Sigmoid colon (tissue), 7 donors: Measurements from ENCODE around the gene FBXL5. TPM values are rescaled to one million over a fixed set of nuclear protein-coding genes. Genes with fewer than 3 reads are reported as not detected.

Experiments
- DNase-seq: peaks from one replicate; pipeline ENCODE4 v3.0.0-alpha.2; 2019
- H3K27ac ChIP-seq, 4 donors: fragments of 200-600 bp; sonication (generic); one replicate each; pipeline ENCODE4 v1.5.1; 2016 to 2019; ENCODE audit warnings: mild to moderate bottlenecking in 1 of 4
- H3K27me3 ChIP-seq, 3 donors: fragments of 200-600 bp; sonication (generic); one replicate each; pipeline ENCODE4 v1.5.1; 2019; ENCODE audit warnings: mild to moderate bottlenecking in 1 of 3
- H3K36me3 ChIP-seq, 4 donors: fragments of 200-600 bp; sonication (generic); one replicate each; pipeline ENCODE4 v1.5.1; 2016 to 2019
- H3K4me1 ChIP-seq, 4 donors: fragments of 200-600 bp; sonication (generic); one replicate each; pipeline ENCODE4 v1.5.1; 2017 to 2019
- H3K4me3 ChIP-seq, 4 donors: fragments of 200-600 bp; sonication (generic); one replicate each; pipeline ENCODE4 v1.5.1; 2017 to 2019; ENCODE audit warnings: mild to moderate bottlenecking in 2 of 4, moderate library complexity in 1 of 4
- H3K9me3 ChIP-seq, 4 donors: fragments of 200-600 bp in 3 of 4; sonication (generic) in 3 of 4; one replicate each; pipeline versions ENCODE4 v1.5.1 to v1.6.1; 2013 to 2019
- CTCF ChIP-seq, 4 experiments: fragments of 450-650 bp in 3 of 4; fragments of 200-600 bp in 1 of 4; IDR thresholded peaks; one replicate each; pipeline ENCODE4 v1.5.1; 2016 to 2019; ENCODE audit warnings: antibody characterized with exemption in 4 of 4, mild to moderate bottlenecking in 3 of 4, moderate library complexity in 2 of 4
- EP300 ChIP-seq, 4 donors: sonication (generic); formaldehyde crosslinking; IDR thresholded peaks; one replicate each; pipeline ENCODE4 v1.6.1; 2017; ENCODE audit warnings: antibody characterized with exemption in 4 of 4
- POLR2A ChIP-seq, 2 donors: fragments of 450-650 bp; IDR thresholded peaks; one replicate each; pipeline ENCODE4 v1.6.1; 2016; ENCODE audit warnings: antibody characterized with exemption in 2 of 2, mild to moderate bottlenecking in 2 of 2, moderate library complexity in 2 of 2
- POLR2AphosphoS5 ChIP-seq, 4 donors: sonication (generic); formaldehyde crosslinking; IDR thresholded peaks; one replicate each; pipeline ENCODE4 v1.6.1; 2017; ENCODE audit warnings: antibody characterized with exemption in 4 of 4
- WGBS, 2 donors: extraction: QIAGEN DNeasy Blood & Tissue Kit; methylation state at CpG; one replicate each; pipeline ENCODE4 v1.1.7; 2013; 5-methylcytosine and 5-hydroxymethylcytosine counted together
- intact Hi-C: fragments of 100-400 bp; cut with DNase I; formaldehyde crosslinking; loops from one replicate; pipeline ENCODE4 v1.15.1; 2023
- polyA plus RNA-seq, 3 donors: library from polyadenylated mRNA; stranded (reverse); fragments of 200-250 nt; gene quantifications; one replicate each; pipeline ENCODE4 v1.2.3, GENCODE V29; 2013
- total RNA-seq, 4 donors: library from RNA; depleted of rRNA; stranded (reverse); fragments of >200 nt; gene quantifications; one replicate each; pipeline ENCODE4 v1.1.0, GENCODE V29; 2016
- donor health status: healthy with polysubstance abuse.
- donor health status: Bipolar disorder and iron deficiency.
- donor health status: healthy.

Gene FBXL5
- total and polyA plus RNA-seq, 7 donors = 32.9 to 271 (median 134) TPM

GRCh38 chr4:15658136-15658770 is 3.1 kb upstream of the FBXL5 start:
- intact Hi-C loops = no loop called here
- H3K27me3 ChIP-seq = no peaks in the 10 kb centered on the region
- no peak overlapping the region for H3K27ac ChIP-seq

GRCh38 chr4:15657366-15657765 is 2.2 kb upstream of the FBXL5 start:
- Histone ChIP-seq H3K36me3 (no peaks in the 10 kb centered on the region), H3K27me3 (no peaks in the 10 kb centered on the region), H3K9me3 (no peaks in the 10 kb centered on the region), H3K4me1 (peaks cover 0 to 24% (median 21%) of the 10 kb centered on the region in 4 donors), H3K4me3 (no peak overlapping the region), H3K27ac (no peak overlapping the region)
- DNase-seq = no peak
- intact Hi-C loops = no loop called here
- TF ChIP-seq CTCF (IDR thresholded peaks at IDR 0.05) (no peak), POLR2A (IDR thresholded peaks at IDR 0.05) (no peak), POLR2AphosphoS5 (IDR thresholded peaks at IDR 0.05) (no peak), EP300 (IDR thresholded peaks at IDR 0.05) (no peak)

More at GRCh38 chr4:15658136-15658770, 3.1 kb upstream of the FBXL5 start:
- TF ChIP-seq POLR2AphosphoS5 (IDR thresholded peaks at IDR 0.05) (no peak), EP300 (IDR thresholded peaks at IDR 0.05) (no peak), CTCF (IDR thresholded peaks at IDR 0.05) (no peak), POLR2A (IDR thresholded peaks at IDR 0.05) (no peak)
- DNase-seq = no peak
- peaks cover 0 to 15% (median 12%) of the 10 kb centered on the region in 4 donors for H3K4me1 ChIP-seq
- 85 to 87% methylated on average over 4 of the region's 4 CpGs for WGBS, 2 donors
- H3K36me3 ChIP-seq = no peaks in the 10 kb centered on the region
- H3K4me3 ChIP-seq = no peak overlapping the region
- no peaks in the 10 kb centered on the region for H3K9me3 ChIP-seq

- Histone ChIP-seq H3K4me3 (peak overlapping the region; percentile 74 to 90 (median 82)), H3K9me3 (no peaks in the 10 kb centered on the region), H3K36me3 (no peaks in the 10 kb centered on the region), H3K27ac (peak overlapping the region; percentile 94 to 99 (median 96)), H3K27me3 (no peaks in the 10 kb centered on the region), H3K4me1 (peaks cover 0 to 37% (median 34%) of the 10 kb centered on the region in 4 donors)
- no peak for DNase-seq
- TF ChIP-seq POLR2A (IDR thresholded peaks at IDR 0.05) = no peak
- TF ChIP-seq EP300 (IDR thresholded peaks at IDR 0.05) = no peak
- TF ChIP-seq POLR2AphosphoS5 (IDR thresholded peaks at IDR 0.05) = no peak
- WGBS, 2 donors = 80 to 90% methylated on average over 12 of the region's 12 CpGs
- intact Hi-C loops = no loop called here
Observed at GRCh38 chr4:15656038-15656470, 897 bp upstream of the FBXL5 start.

GRCh38 chr4:15654593-15655222 is 449 bp downstream of the FBXL5 start:
- H3K27me3 ChIP-seq = no peaks in the 10 kb centered on the region
- peak overlapping the region; percentile 74 to 90 (median 82) for H3K4me3 ChIP-seq
- no peaks in the 10 kb centered on the region for H3K9me3 ChIP-seq
- peak in 3 of 4 donors; percentile 26 to 66 (median 34) for TF ChIP-seq POLR2AphosphoS5 (IDR thresholded peaks at IDR 0.05)
- TF ChIP-seq EP300 (IDR thresholded peaks at IDR 0.05) = no peak
- TF ChIP-seq POLR2A (IDR thresholded peaks at IDR 0.05) = peak in 1 of 2 donors; percentile 39
- no peak for TF ChIP-seq CTCF (IDR thresholded peaks at IDR 0.05)
- WGBS, 2 donors = 0 to 1% methylated on average over 66 of the region's 66 CpGs
- intact Hi-C loops = loop anchor here (1.0 to 5.0 kb wide), 4 partner anchors 28 to 652 kb away; partner anchors contain the start of genes CPEB2 and TAPT1
- H3K27ac ChIP-seq = peak overlapping the region; percentile 94 to 99 (median 96)
- H3K36me3 ChIP-seq = no peaks in the 10 kb centered on the region
- H3K4me1 ChIP-seq = peaks cover 0 to 49% (median 47%) of the 10 kb centered on the region in 4 donors
- DNase-seq = peak; percentile 79
